GM10266 (cell line): ENCODE data around the gene PVALEF.

ENCODE experiments used
- DNase-seq: peaks from one replicate; pipeline ENCODE4 v3.0.0; 2012; ENCODE audit errors: extremely low spot score
- CTCF ChIP-seq: IDR thresholded peaks from 2 replicates; pipeline ENCODE4 v1.5.1; 2012; ENCODE audit warnings: mild to moderate bottlenecking, low read depth; ENCODE audit not compliant: control insufficient read depth, insufficient read depth; ENCODE audit errors: missing control alignments

Gene PVALEF

GRCh38 chr17:81167194-81167524, 1.9 kb downstream of the PVALEF start:
- TF ChIP-seq CTCF: no peak
- no peak for DNase-seq

GRCh38 chr17:81167638-81168037, 2.3 kb downstream of the PVALEF start:
- TF ChIP-seq CTCF: no peak
- DNase-seq: no peak

- no peak for TF ChIP-seq CTCF
Observed at GRCh38 chr17:81169870-81170309, 4.6 kb downstream of the PVALEF start.

GRCh38 chr17:81170727-81171494, 5.6 kb downstream of the PVALEF start:
- no peak for TF ChIP-seq CTCF
- no peak for DNase-seq

More at GRCh38 chr17:81169870-81170309, 4.6 kb downstream of the PVALEF start:
- no peak for DNase-seq

GRCh38 chr17:81171941-81172340, 6.6 kb downstream of the PVALEF start:
- no peak for DNase-seq
- TF ChIP-seq CTCF: no peak

GRCh38 chr17:81173052-81173761, 7.9 kb downstream of the PVALEF start:
- DNase-seq: no peak
- TF ChIP-seq CTCF: no peak

GRCh38 chr17:81173762-81174155, 8.5 kb downstream of the PVALEF start:
- DNase-seq: no peak
- no peak for TF ChIP-seq CTCF
